SK-N-MC (cell line): ENCODE results near the gene PPP1R12A.

Experiments
- EZH2 ChIP-seq: fragments of 200-600 bp; sonication (generic); IDR thresholded peaks from one replicate; pipeline ENCODE4 v1.6.1; 2017; ENCODE audit warnings: antibody characterized with exemption
- FOXP2 ChIP-seq: optimal IDR thresholded peaks from 2 replicates; pipeline ENCODE3; 2011; ENCODE audit warnings: mild to moderate bottlenecking, moderate library complexity; ENCODE audit not compliant: insufficient read depth; ENCODE audit errors: extremely low read length, control extremely low read depth
- POLR2AphosphoS5 ChIP-seq: IDR thresholded peaks from 2 replicates; pipeline ENCODE4 v1.6.1; 2012; ENCODE audit warnings: mild to moderate bottlenecking, low read depth, low read length, borderline replicate concordance

DNA sequence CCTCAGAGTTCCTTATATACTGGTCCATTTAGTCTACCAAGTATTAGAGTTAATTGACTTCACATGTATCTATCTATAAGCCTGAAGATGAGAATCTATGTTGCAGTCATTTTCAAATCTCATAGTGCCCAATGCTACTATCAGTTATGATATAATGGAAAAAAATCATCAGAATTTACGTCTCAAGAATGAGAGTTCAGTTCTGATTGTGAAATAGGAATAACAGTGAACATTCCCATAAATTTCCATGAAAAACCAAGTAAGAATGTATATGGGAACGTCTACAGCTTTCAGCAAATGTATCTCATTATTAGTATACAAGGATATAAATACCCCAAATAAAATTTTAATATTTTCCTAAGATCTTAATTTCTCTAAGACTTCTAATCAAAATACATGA lies 77.2 kb downstream of the PPP1R12A start:
- TF ChIP-seq POLR2AphosphoS5 (no peak), EZH2 (no peak), FOXP2 (no peak)
